ENCODE results near the gene MYO18A. TPM values are rescaled to one million over a fixed set of nuclear protein-coding genes. Genes with fewer than 3 reads are reported as not detected.

MYO18A gene
- total RNA-seq, 3 donors from 2014 or later (not counting 1 experiment from before 2014, with no cell fraction given), result 110 to 117 (median 115) TPM

DNA sequence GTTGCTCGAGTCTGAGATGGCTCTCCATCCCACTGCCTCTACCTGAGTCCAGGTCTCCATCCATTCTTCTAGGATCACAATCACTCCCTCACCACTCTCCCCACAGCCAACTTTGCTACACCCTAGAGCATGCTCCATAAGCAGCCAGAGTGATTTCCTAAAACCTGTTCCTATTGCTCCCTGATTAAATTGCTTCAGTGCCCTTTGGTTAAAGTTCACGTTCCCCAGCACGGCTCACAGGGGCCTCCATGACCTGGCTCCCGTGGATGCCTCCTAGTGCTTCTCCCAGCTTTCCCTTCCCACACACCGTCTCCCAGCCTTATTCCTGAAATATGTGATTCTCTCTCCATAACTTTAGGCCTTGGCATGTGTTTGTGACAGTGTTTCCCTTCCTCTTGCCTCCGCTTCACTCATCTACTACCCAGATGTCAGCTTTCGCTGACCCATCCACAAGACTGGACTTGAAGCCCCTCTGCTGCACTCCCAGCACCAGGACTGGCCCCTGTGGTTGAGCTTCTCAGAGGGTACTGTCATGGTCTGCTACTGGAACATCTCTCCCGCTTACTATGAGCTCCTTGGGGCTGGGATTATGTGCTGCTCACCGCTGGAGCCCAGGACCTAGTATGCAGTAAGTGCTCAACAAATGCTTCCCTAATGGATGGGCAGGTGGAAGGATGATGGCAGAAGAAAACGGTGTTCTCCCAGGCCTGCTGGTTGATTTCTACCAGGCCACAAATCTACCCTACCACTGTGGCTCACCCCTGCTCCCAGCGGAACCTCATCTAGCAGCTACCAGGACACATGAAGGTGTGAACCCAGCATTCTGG is 17.9 kb downstream of the MYO18A start:
- no peaks in the 10 kb centered on the region for H3K27me3 Mint-ChIP-seq (ENCODE audit: low read depth in 2 of 2)
- H3K4me1 Mint-ChIP-seq, result peaks cover 0 to 10% of the 10 kb centered on the region in 2 donors
- intact Hi-C loops (cut with micrococcal nuclease), result no loop called here
- no peaks in the 10 kb centered on the region for H3K27me3 ChIP-seq (ENCODE audit: control insufficient read depth, insufficient read depth, low read length)
- H3K27ac ChIP-seq (ENCODE audit: low read length), result no peak overlapping the region
- H3K4me1 ChIP-seq (ENCODE audit: control insufficient read depth, insufficient read depth, low read length), result peaks cover 10% of the 10 kb centered on the region
- H3K4me3 Mint-ChIP-seq, result no peak overlapping the region
- no peak overlapping the region for H3K4me3 ChIP-seq (ENCODE audit: low read length)
- no peaks in the 10 kb centered on the region for H3K9me3 Mint-ChIP-seq
- TF ChIP-seq, protein P1, sequence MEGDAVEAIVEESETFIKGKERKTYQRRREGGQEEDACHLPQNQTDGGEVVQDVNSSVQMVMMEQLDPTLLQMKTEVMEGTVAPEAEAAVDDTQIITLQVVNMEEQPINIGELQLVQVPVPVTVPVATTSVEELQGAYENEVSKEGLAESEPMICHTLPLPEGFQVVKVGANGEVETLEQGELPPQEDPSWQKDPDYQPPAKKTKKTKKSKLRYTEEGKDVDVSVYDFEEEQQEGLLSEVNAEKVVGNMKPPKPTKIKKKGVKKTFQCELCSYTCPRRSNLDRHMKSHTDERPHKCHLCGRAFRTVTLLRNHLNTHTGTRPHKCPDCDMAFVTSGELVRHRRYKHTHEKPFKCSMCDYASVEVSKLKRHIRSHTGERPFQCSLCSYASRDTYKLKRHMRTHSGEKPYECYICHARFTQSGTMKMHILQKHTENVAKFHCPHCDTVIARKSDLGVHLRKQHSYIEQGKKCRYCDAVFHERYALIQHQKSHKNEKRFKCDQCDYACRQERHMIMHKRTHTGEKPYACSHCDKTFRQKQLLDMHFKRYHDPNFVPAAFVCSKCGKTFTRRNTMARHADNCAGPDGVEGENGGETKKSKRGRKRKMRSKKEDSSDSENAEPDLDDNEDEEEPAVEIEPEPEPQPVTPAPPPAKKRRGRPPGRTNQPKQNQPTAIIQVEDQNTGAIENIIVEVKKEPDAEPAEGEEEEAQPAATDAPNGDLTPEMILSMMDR (IDR thresholded peaks at IDR 0.05), result no peak
- H3K27ac Mint-ChIP-seq, result peak overlapping the region in 1 of 2 donors; percentile 27
- WGBS (ENCODE audit: insufficient coverage), result 94% methylated on average over 11 of the region's 11 CpGs
- no peak for DNase-seq
- H3K36me3 ChIP-seq (ENCODE audit: control insufficient read depth, insufficient read depth, low read length), result no peaks in the 10 kb centered on the region
- ATAC-seq, result no peak
- H3K9me3 ChIP-seq (ENCODE audit: control insufficient read depth, insufficient read depth, low read length), result no peaks in the 10 kb centered on the region
- no peaks in the 10 kb centered on the region for H3K36me3 Mint-ChIP-seq

DNA sequence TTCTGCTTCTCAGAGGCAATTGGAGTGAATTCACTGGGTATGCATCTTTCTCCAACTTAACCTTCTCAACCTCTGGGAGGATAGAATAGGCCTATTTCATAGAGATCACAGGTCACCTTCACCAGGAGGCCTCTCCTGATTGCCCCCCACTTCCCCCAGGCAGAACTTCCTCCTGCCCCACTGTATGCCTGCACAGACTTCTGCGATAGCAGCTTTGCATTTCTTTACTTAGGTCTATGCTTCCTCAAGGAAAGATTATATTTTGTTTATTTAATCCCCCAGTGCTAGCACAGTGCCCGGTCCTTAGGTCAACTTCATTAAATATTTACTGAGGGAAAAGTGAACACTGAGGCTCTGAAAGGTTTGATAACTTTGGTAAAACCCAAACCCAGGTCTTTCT is 19.9 kb downstream of the MYO18A start:
- Histone ChIP-seq H3K27me3 (ENCODE audit: control insufficient read depth, insufficient read depth, low read length) (no peaks in the 10 kb centered on the region), H3K36me3 (ENCODE audit: control insufficient read depth, insufficient read depth, low read length) (no peaks in the 10 kb centered on the region), H3K27ac (ENCODE audit: low read length) (no peak overlapping the region), H3K4me1 (ENCODE audit: control insufficient read depth, insufficient read depth, low read length) (peaks cover 17% of the 10 kb centered on the region), H3K4me3 (ENCODE audit: low read length) (no peak overlapping the region), H3K9me3 (ENCODE audit: control insufficient read depth, insufficient read depth, low read length) (no peaks in the 10 kb centered on the region)
- Mint-ChIP-seq H3K27ac (no peak overlapping the region), H3K9me3 (no peaks in the 10 kb centered on the region), H3K36me3 (no peaks in the 10 kb centered on the region), H3K4me1 (peaks cover 2 to 14% of the 10 kb centered on the region in 2 donors), H3K4me3 (no peak overlapping the region), H3K27me3 (ENCODE audit: low read depth in 2 of 2) (no peaks in the 10 kb centered on the region)
- DNase-seq (no peak), ATAC-seq (no peak)
- intact Hi-C loops (cut with micrococcal nuclease), result no loop called here
- TF ChIP-seq, protein P1 (IDR thresholded peaks at IDR 0.05), result no peak
- 80% methylated on average over 2 of the region's 2 CpGs for WGBS (ENCODE audit: insufficient coverage)

DNA sequence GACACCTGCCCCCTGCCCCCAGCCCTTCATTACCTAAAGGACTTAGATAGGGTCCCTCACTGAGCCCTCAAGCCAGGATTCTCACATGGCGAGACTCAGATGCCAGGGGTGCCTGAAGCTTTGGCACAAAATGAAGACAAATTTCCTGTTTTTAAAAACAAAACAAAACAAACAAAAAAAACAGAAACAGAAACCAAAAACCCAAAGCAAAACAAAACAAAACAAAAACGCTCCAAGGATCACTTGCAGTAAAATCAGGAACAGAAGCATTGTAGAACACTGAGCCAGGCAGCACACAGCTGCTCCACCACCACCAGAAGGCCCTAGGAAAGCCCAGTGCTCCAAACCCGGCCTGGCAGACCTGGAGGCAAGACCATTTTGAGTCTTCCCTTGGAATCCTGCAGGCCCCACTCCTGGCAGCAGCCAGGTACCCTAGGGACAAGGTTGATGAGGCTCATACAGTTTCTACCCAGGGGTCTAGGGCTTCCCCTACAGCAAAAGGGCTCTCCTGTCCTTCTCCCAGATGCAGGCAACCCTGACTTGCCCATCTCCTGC is 20.8 kb downstream of the MYO18A start:
- Mint-ChIP-seq H3K27me3 (ENCODE audit: low read depth in 2 of 2) (no peaks in the 10 kb centered on the region), H3K27ac (peak overlapping the region in 1 of 2 donors; percentile 34), H3K4me3 (no peak overlapping the region), H3K9me3 (no peaks in the 10 kb centered on the region), H3K4me1 (peaks cover 11 to 22% of the 10 kb centered on the region in 2 donors), H3K36me3 (no peaks in the 10 kb centered on the region)
- H3K9me3 ChIP-seq (ENCODE audit: control insufficient read depth, insufficient read depth, low read length), result no peaks in the 10 kb centered on the region
- intact Hi-C loops (cut with micrococcal nuclease), result no loop called here
- H3K36me3 ChIP-seq (ENCODE audit: control insufficient read depth, insufficient read depth, low read length), result no peaks in the 10 kb centered on the region
- TF ChIP-seq, protein P1 (IDR thresholded peaks at IDR 0.05), result no peak
- no peaks in the 10 kb centered on the region for H3K27me3 ChIP-seq (ENCODE audit: control insufficient read depth, insufficient read depth, low read length)
- H3K4me1 ChIP-seq (ENCODE audit: control insufficient read depth, insufficient read depth, low read length), result peaks cover 26% of the 10 kb centered on the region
- ATAC-seq (no peak), DNase-seq (no peak)
- 69% methylated on average over 3 of the region's 3 CpGs for WGBS (ENCODE audit: insufficient coverage)
- H3K4me3 ChIP-seq (ENCODE audit: low read length), result no peak overlapping the region
- H3K27ac ChIP-seq (ENCODE audit: low read length), result no peak overlapping the region

All from natural killer cell (primary cell).